C4-2B (cell line): ENCODE data around the gene GCG.

Experiments
- H3K27ac ChIP-seq: fragments of 450-650 bp; 2 replicates; pipeline ENCODE4 v1.5.1; 2017
- CTCF ChIP-seq: fragments of 450-650 bp; conservative IDR thresholded peaks from 2 replicates; pipeline ENCODE4 v1.5.1; 2017; ENCODE audit warnings: mild to moderate bottlenecking
- ZFX ChIP-seq: fragments of 450-650 bp; IDR thresholded peaks from 2 replicates; pipeline ENCODE4 v1.6.1; 2017

Gene GCG

DNA sequence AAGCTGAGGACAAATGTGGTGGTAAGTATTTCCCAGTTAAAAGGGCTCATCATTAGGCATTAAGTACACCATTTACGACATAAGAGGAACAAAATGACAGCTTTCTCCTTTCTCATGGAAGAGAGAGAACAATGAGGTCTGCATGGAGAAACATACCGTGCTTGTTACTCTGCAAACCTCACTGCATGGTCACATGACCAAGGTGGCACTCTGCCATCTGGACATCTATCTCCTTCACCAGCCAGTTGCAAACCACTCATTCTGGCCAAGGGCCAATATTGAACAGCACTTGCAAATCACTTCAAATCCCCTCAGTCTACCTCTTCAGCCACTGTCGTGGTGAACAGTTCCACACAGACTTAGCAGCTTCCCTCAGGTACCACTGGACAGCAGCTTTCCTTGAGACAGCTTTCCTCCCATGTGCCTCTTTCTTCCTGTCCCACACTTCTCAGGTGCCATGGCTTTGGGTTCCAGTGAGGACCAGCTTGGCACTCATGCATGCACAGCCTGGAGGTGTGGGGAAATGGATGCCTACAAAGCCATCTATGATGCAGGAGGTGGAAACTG lies 48.5 kb downstream of the GCG start:
- no peak overlapping the region for H3K27ac ChIP-seq

GRCh38 chr2:162100579-162100978 lies 51.5 kb downstream of the GCG start:
- TF ChIP-seq ZFX, result no peak
- no peak overlapping the region for H3K27ac ChIP-seq

More for the DNA sequence above, 48.5 kb downstream of the GCG start:
- TF ChIP-seq ZFX, result no peak
- TF ChIP-seq CTCF, result no peak

GRCh38 chr2:162099836-162100235 lies 52.2 kb downstream of the GCG start:
- no peak overlapping the region for H3K27ac ChIP-seq
- TF ChIP-seq ZFX (no peak), CTCF (no peak)
